ENCODE data around the gene SLC2A13. TPM values are rescaled to one million over a fixed set of nuclear protein-coding genes. Genes with fewer than 3 reads are reported as not detected.

Gene SLC2A13
- 2.6 to 4.4 TPM (median 3.7 TPM) in 5 replicates for total RNA-seq (2022; extraction: Qiagen RNA extraction; ENCODE audit: low read depth)

DNA sequence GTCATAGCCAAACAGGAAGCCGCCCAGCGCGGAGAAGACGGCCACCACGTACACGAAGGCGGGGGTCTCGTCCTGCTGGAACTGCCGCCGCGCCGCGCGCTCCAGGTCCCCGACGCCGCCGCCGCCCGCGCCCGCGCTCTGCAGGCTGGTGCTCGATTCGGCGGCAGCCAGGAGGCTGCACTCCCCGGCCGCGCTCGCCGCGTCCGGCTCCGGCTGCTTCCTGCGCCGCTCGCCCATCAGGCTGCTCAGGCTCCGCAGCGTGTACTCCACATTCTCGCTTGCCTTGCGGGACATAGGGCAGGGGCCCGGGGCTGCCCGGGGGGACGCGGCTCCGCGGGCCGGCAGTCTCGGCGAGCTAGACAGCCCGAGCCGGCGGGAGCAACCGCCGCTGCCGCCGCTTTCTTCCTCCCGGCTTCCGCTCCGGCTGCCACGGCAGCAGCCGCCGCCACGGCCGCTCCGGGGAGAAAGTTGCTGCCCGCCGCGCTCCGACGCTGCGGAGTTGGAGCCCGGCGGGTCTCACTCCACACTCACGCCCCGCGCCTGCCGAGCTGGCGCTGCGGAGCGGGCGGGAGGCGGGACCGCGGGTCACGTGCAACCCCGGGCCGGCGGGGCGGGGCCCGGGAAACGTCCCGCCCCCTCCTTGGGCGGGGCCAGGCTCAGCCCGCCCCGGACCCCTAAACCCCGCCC, at the start of gene SLC2A13:
TSS of gene SLC2A13 (minus strand) at position 567 of the 687 bp plus-strand sequence. CDS start at position 294, 273 bp downstream.

Other genes starting within 250 kb of the SLC2A13 start
- 1.6 to 2.6 TPM (median 2.3 TPM) in 5 replicates for gene LRRK2, start 118.9 kb upstream of the SLC2A13 start, total RNA-seq (2022; extraction: Qiagen RNA extraction; ENCODE audit: low read depth)

All from A549 treated with DMSO at 1 μM for 4 hours (cell line).